HCT116 (cell line): ENCODE measurements around the gene VPS26B. TPM values are rescaled to one million over a fixed set of nuclear protein-coding genes. Genes with fewer than 3 reads are reported as not detected.

Source experiments
- ATAC-seq: fragments of 200-7000 bp; cut with Tn5 transposase; 2 replicates; pipeline ENCODE4 v1.9.1; 2020; ENCODE audit warnings: mild to moderate bottlenecking, moderate library complexity
- BruUV-seq: library from RNA; stranded (reverse); fragments of 400-500 nt; replicated peaks from 2 replicates; lab custom pipeline; 2021; lab: Mats Ljungman, UMichigan
- CTCF ChIA-PET: fragments of 300-600 bp; sonication (Branson Sonifier 250); formaldehyde crosslinking; loops from one replicate; lab custom pipeline; 2021; ENCODE audit warnings: antibody characterized with exemption; lab: Charles Lee
- POLR2A ChIA-PET: fragments of 300-600, 350-600 bp; sonication (Branson Sonifier 250); formaldehyde crosslinking; loops from one replicate; lab custom pipeline; 2021; ENCODE audit warnings: antibody characterized with exemption; lab: Charles Lee
- RAD21 ChIA-PET, 2 experiments: fragments of 300-600 bp; sonication (Branson Sonifier 250); formaldehyde crosslinking; loops; one replicate each; lab custom pipeline; 2023; ENCODE audit warnings: low total read pairs in 2 of 2; ENCODE audit not compliant: uncharacterized antibody in 2 of 2, unreplicated experiment in 2 of 2, low non-redundant PET in 1 of 2; lab: Charles Lee
- DNase-seq: peaks from one replicate; pipeline ENCODE4 v3.0.0-alpha.2; 2010; ENCODE audit warnings: low read depth, low spot score
- H2AFZ ChIP-seq: fragments of 200-600 bp; shearing (Covaris generic), sonication (generic); 2 replicates; pipeline ENCODE4 v1.6.1; 2017; ENCODE audit warnings: low read depth, mixed run types, mixed read lengths, antibody characterized with exemption, low read length; ENCODE audit not compliant: poor library complexity, severe bottlenecking
- H3K27ac ChIP-seq: 2 replicates; pipeline ENCODE4 v1.5.1; 2012; ENCODE audit warnings: low read depth, low read length
- H3K27me3 ChIP-seq: fragments of 200-600 bp; sonication (generic); 2 replicates; pipeline ENCODE4 v1.6.1; 2016; ENCODE audit warnings: mixed run types, low read length, mixed read lengths; ENCODE audit not compliant: insufficient read depth
- H3K36me3 ChIP-seq, 2 experiments: fragments of 200-500 bp in 1 of 2; fragments of 200-600 bp in 1 of 2; sonication (Bioruptor generic) in 1 of 2; sonication (generic) in 1 of 2; 2 replicates each; pipeline versions ENCODE4 v1.5.1 to v1.6.1; 2014 to 2016; ENCODE audit warnings: low read length in 2 of 2, inconsistent platforms in 1 of 2, mixed read lengths in 1 of 2, mixed run types in 1 of 2; ENCODE audit not compliant: insufficient read depth in 2 of 2, control insufficient read depth in 1 of 2
- H3K4me1 ChIP-seq, 2 experiments: fragments of 200-600 bp in 1 of 2; sonication (generic) in 1 of 2; 2 replicates each; pipeline versions ENCODE4 v1.5.1 to v1.6.1; 2012 to 2017; ENCODE audit warnings: low read length in 2 of 2, inconsistent platforms in 1 of 2, mild to moderate bottlenecking in 1 of 2, mixed read lengths in 1 of 2, mixed run types in 1 of 2, moderate library complexity in 1 of 2; ENCODE audit not compliant: insufficient read depth in 2 of 2, control insufficient read depth in 1 of 2
- H3K4me2 ChIP-seq: fragments of 200-600 bp; sonication (generic); 2 replicates; pipeline ENCODE4 v1.6.1; 2017; ENCODE audit warnings: mixed run types, low read length, mixed read lengths
- H3K4me3 ChIP-seq, 2 experiments: fragments of 200-600 bp in 1 of 2; sonication (generic) in 1 of 2; replicated peaks in 1 of 2; 2 replicates each; pipeline ENCODE4 v1.5.1; 2011 to 2016; ENCODE audit warnings: low read length in 2 of 2, control low read depth in 1 of 2, low read depth in 1 of 2, mild to moderate bottlenecking in 1 of 2, mixed read lengths in 1 of 2, mixed run types in 1 of 2
- H3K79me2 ChIP-seq: fragments of 200-600 bp; sonication (generic); 2 replicates; pipeline ENCODE4 v1.6.1; 2017; ENCODE audit warnings: mild to moderate bottlenecking, mixed run types, low read length, moderate library complexity, mixed read lengths; ENCODE audit not compliant: insufficient read depth
- H3K9ac ChIP-seq: fragments of 200-600 bp; sonication (generic); 2 replicates; pipeline ENCODE4 v1.6.1; 2016; ENCODE audit warnings: low read length, mixed read lengths
- H3K9me2 ChIP-seq: fragments of 200-600 bp; sonication (generic), shearing (Covaris generic); 2 replicates; pipeline ENCODE4 v1.6.1; 2017; ENCODE audit warnings: mixed run types, mild to moderate bottlenecking, moderate library complexity; ENCODE audit not compliant: insufficient read depth
- H3K9me3 ChIP-seq, 2 experiments: fragments of 200-500 bp in 1 of 2; fragments of 200-600 bp in 1 of 2; sonication (Bioruptor generic) in 1 of 2; sonication (generic) in 1 of 2; 2 replicates each; pipeline ENCODE4 v1.6.1; 2014 to 2017; ENCODE audit warnings: low read length in 2 of 2, mixed read lengths in 2 of 2, inconsistent platforms in 1 of 2, low read depth in 1 of 2, mild to moderate bottlenecking in 1 of 2, mixed run types in 1 of 2, moderate library complexity in 1 of 2; ENCODE audit not compliant: control insufficient read depth in 1 of 2, insufficient read depth in 1 of 2
- H4K20me1 ChIP-seq: fragments of 200-600 bp; sonication (generic), shearing (Covaris generic); 2 replicates; pipeline ENCODE4 v1.6.1; 2017; ENCODE audit warnings: mixed run types, mild to moderate bottlenecking, moderate library complexity; ENCODE audit not compliant: insufficient read depth
- CBX3 ChIP-seq: IDR thresholded peaks from 2 replicates; pipeline ENCODE4 v1.6.1; 2012; ENCODE audit warnings: low read depth
- CEBPB ChIP-seq: IDR thresholded peaks from 2 replicates; pipeline ENCODE4 v1.6.1; 2012; ENCODE audit warnings: low read depth
- EGR1 ChIP-seq: IDR thresholded peaks from 2 replicates; pipeline ENCODE4 v1.6.1; 2012; ENCODE audit warnings: low read depth
- ELF1 ChIP-seq: IDR thresholded peaks from 2 replicates; pipeline ENCODE4 v1.6.1; 2012; ENCODE audit warnings: low read depth, borderline replicate concordance
- EZH2 ChIP-seq: fragments of 200-600 bp; sonication (generic); IDR thresholded peaks from 2 replicates; pipeline ENCODE4 v1.6.1; 2017; ENCODE audit warnings: antibody characterized with exemption, mixed run types
- FOSL1 ChIP-seq: IDR thresholded peaks from 2 replicates; pipeline ENCODE4 v1.6.1; 2012; ENCODE audit warnings: low read depth
- JUND ChIP-seq: IDR thresholded peaks from 2 replicates; pipeline ENCODE4 v1.6.1; 2012
- POLR2A ChIP-seq: IDR thresholded peaks from 2 replicates; pipeline ENCODE4 v1.7.0; 2011; ENCODE audit warnings: borderline replicate concordance; ENCODE audit not compliant: insufficient read depth, insufficient read length; ENCODE audit errors: extremely low read depth
- POLR2AphosphoS5 ChIP-seq: IDR thresholded peaks from 2 replicates; pipeline ENCODE4 v1.6.1; 2011; ENCODE audit warnings: mild to moderate bottlenecking, low read depth, low read length, moderate library complexity
- SIN3A ChIP-seq: IDR thresholded peaks from 2 replicates; pipeline ENCODE4 v1.6.1; 2012; ENCODE audit warnings: low read depth
- SP1 ChIP-seq: IDR thresholded peaks from 2 replicates; pipeline ENCODE4 v1.6.1; 2012; ENCODE audit warnings: low read depth
- SRF ChIP-seq: IDR thresholded peaks from 2 replicates; pipeline ENCODE4 v1.6.1; 2012; ENCODE audit warnings: low read depth
- TCF7L2 ChIP-seq: IDR thresholded peaks from 2 replicates; pipeline ENCODE4 v1.7.0; 2011; ENCODE audit warnings: borderline replicate concordance, inconsistent platforms; ENCODE audit not compliant: insufficient read depth, insufficient read length; ENCODE audit errors: extremely low read depth
- YY1 ChIP-seq: IDR thresholded peaks from 2 replicates; pipeline ENCODE4 v1.6.1; 2011; ENCODE audit warnings: low read length, low read depth, moderate library complexity, mild to moderate bottlenecking; ENCODE audit not compliant: insufficient replicate concordance; ENCODE audit errors: extremely low read depth
- ZNF274 ChIP-seq: fragments of 200-500 bp; sonication (Bioruptor generic); IDR thresholded peaks from 2 replicates; pipeline ENCODE4 v1.6.1; 2014; ENCODE audit warnings: mild to moderate bottlenecking, low read depth, low read length, inconsistent platforms
- intact Hi-C: fragments of 100-400 bp; cut with micrococcal nuclease; formaldehyde crosslinking; loops from 2 replicates; pipeline ENCODE4 v1.10.0; 2022
- total RNA-seq: library from RNA; stranded (reverse); gene quantifications from one replicate; pipeline ENCODE4 v1.2.1, GENCODE V29; 2021; ENCODE audit not compliant: unreplicated experiment
- TF ChIP-seq, protein P1 (sequence below): IDR thresholded peaks from 2 replicates; pipeline ENCODE4 v1.6.1; 2012
- TF ChIP-seq, protein P2 (sequence below), 3 experiments: fragments of 200-600 bp in 1 of 3; sonication (generic) in 1 of 3; IDR thresholded peaks in 2 of 3; conservative IDR thresholded peaks in 1 of 3; 2 replicates each; pipeline ENCODE4 v1.5.1; 2012 to 2017; ENCODE audit warnings: low read depth in 2 of 3, low read length in 2 of 3, antibody characterized with exemption in 1 of 3, borderline replicate concordance in 1 of 3, control low read depth in 1 of 3, mild to moderate bottlenecking in 1 of 3, mixed read lengths in 1 of 3, mixed run types in 1 of 3, moderate library complexity in 1 of 3; ENCODE audit not compliant: insufficient read depth in 1 of 3
- TF ChIP-seq, protein P3 (sequence below): IDR thresholded peaks from 2 replicates; pipeline ENCODE4 v1.6.1; 2012; ENCODE audit warnings: low read depth

VPS26B gene
- total RNA-seq, 1 experiment from 2014 or later = 26.6 TPM

DNA sequence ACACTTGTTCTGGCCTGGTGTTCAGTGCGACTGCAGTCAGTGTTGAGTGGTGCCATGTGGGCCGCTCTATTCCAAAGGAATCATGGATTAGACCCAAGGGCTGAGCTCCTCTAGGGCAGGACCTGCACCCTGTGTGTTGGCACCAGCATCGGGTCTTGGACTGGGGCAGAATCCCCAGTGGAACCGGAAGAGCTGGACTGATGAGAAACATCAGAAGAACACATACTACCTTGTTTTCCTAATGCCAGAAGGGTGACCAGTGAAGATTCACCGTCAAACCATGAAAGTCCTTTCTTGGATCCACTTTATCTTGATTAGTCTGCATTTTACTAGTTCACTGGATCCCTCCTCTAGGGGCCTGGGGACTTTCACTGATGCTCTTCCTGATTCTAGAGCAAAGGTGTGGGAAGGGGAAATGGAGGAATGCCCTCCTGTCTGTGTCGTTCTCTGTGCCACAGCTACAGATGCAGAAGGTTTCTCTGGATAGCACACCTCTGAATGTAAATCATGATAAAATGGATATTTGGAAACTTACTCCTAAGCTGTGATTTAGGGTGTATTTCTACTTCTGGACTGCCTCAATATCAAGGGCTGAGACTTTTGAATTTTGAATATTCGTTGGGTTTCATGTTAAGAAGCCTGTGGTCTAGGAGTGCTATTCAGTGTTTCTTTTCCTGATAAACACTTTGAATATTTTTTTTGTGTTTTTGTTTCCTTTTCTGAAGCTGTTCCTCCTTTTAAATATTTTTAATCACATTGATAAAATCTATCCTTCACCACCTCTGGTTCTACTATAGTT, 40.7 kb downstream of the VPS26B start:
- ChIA-PET CTCF (no interaction called here), RAD21 (no interaction called here), POLR2A (no interaction called here)
- no peak overlapping the region for H2AFZ ChIP-seq
- DNase-seq = no peak
- TF ChIP-seq SP1 (no peak), EZH2 (no peak), EGR1 (no peak), CBX3 (no peak), SRF (no peak), ELF1 (no peak), TCF7L2 (no peak), JUND (no peak), SIN3A (no peak), CEBPB (no peak), POLR2A (no peak), YY1 (no peak), FOSL1 (no peak), POLR2AphosphoS5 (no peak), ZNF274 (no peak)
- TF ChIP-seq, protein P1, sequence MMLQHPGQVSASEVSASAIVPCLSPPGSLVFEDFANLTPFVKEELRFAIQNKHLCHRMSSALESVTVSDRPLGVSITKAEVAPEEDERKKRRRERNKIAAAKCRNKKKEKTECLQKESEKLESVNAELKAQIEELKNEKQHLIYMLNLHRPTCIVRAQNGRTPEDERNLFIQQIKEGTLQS = no peak
- TF ChIP-seq, protein P2, sequence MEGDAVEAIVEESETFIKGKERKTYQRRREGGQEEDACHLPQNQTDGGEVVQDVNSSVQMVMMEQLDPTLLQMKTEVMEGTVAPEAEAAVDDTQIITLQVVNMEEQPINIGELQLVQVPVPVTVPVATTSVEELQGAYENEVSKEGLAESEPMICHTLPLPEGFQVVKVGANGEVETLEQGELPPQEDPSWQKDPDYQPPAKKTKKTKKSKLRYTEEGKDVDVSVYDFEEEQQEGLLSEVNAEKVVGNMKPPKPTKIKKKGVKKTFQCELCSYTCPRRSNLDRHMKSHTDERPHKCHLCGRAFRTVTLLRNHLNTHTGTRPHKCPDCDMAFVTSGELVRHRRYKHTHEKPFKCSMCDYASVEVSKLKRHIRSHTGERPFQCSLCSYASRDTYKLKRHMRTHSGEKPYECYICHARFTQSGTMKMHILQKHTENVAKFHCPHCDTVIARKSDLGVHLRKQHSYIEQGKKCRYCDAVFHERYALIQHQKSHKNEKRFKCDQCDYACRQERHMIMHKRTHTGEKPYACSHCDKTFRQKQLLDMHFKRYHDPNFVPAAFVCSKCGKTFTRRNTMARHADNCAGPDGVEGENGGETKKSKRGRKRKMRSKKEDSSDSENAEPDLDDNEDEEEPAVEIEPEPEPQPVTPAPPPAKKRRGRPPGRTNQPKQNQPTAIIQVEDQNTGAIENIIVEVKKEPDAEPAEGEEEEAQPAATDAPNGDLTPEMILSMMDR (IDR thresholded peaks at IDR 0.05 in 2 of 3, conservative IDR thresholded peaks at IDR 0.05 in 1 of 3; ENCODE audit: borderline replicate concordance in 1 of 3, insufficient read depth in 1 of 3, low read depth in 2 of 3, low read length in 2 of 3) = no peak
- TF ChIP-seq, protein P3, sequence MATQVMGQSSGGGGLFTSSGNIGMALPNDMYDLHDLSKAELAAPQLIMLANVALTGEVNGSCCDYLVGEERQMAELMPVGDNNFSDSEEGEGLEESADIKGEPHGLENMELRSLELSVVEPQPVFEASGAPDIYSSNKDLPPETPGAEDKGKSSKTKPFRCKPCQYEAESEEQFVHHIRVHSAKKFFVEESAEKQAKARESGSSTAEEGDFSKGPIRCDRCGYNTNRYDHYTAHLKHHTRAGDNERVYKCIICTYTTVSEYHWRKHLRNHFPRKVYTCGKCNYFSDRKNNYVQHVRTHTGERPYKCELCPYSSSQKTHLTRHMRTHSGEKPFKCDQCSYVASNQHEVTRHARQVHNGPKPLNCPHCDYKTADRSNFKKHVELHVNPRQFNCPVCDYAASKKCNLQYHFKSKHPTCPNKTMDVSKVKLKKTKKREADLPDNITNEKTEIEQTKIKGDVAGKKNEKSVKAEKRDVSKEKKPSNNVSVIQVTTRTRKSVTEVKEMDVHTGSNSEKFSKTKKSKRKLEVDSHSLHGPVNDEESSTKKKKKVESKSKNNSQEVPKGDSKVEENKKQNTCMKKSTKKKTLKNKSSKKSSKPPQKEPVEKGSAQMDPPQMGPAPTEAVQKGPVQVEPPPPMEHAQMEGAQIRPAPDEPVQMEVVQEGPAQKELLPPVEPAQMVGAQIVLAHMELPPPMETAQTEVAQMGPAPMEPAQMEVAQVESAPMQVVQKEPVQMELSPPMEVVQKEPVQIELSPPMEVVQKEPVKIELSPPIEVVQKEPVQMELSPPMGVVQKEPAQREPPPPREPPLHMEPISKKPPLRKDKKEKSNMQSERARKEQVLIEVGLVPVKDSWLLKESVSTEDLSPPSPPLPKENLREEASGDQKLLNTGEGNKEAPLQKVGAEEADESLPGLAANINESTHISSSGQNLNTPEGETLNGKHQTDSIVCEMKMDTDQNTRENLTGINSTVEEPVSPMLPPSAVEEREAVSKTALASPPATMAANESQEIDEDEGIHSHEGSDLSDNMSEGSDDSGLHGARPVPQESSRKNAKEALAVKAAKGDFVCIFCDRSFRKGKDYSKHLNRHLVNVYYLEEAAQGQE = no peak
- no peaks in the 10 kb centered on the region for H3K9me3 ChIP-seq
- H3K27ac ChIP-seq = no peak overlapping the region
- intact Hi-C loops = no loop called here
- no peaks in the 10 kb centered on the region for H4K20me1 ChIP-seq
- no peak for ATAC-seq
- no peaks in the 10 kb centered on the region for H3K27me3 ChIP-seq
- no peak overlapping the region for H3K9ac ChIP-seq
- H3K4me3 ChIP-seq = no peak overlapping the region
- no peaks in the 10 kb centered on the region for H3K4me1 ChIP-seq
- H3K36me3 ChIP-seq = peaks cover 4% of the 10 kb centered on the region in 2 experiments; a peak in 2 of 4 replicates
- H3K79me2 ChIP-seq = no peaks in the 10 kb centered on the region
- no TSS peak for BruUV-seq
- no peaks in the 10 kb centered on the region for H3K9me2 ChIP-seq
- no peak overlapping the region for H3K4me2 ChIP-seq
